NCI-H146 (cell line): ENCODE measurements around the gene DCAF4.

Experiments used
- DNase-seq: peaks from one replicate; lab custom pipeline; 2025; lab: John Stamatoyannopoulos, UW

DCAF4 gene

GRCh38 chr14:72894623-72895378, 31.5 kb upstream of the DCAF4 start:
- no peak for DNase-seq

GRCh38 chr14:72898448-72898847, 27.8 kb upstream of the DCAF4 start:
- no peak for DNase-seq

GRCh38 chr14:72901361-72901760, 24.9 kb upstream of the DCAF4 start:
- DNase-seq = no peak

GRCh38 chr14:72902801-72903530, 23.3 kb upstream of the DCAF4 start:
- DNase-seq = no peak

- DNase-seq = no peak
These were observed 22.5 kb upstream of the DCAF4 start for GRCh38 chr14:72903716-72904115.

- no peak for DNase-seq
These were observed 22.0 kb upstream of the DCAF4 start for GRCh38 chr14:72904218-72904617.

GRCh38 chr14:72904840-72905561, 21.3 kb upstream of the DCAF4 start:
- DNase-seq = no peak

- DNase-seq = no peak
These were observed 19.9 kb upstream of the DCAF4 start for GRCh38 chr14:72906316-72906715.

GRCh38 chr14:72906879-72907278, 19.4 kb upstream of the DCAF4 start:
- DNase-seq = no peak

- DNase-seq = peak; percentile 45
These were observed 18.4 kb upstream of the DCAF4 start for GRCh38 chr14:72907886-72908285.

GRCh38 chr14:72909163-72909562, 17.1 kb upstream of the DCAF4 start:
- DNase-seq = no peak

GRCh38 chr14:72913809-72914208, 12.5 kb upstream of the DCAF4 start:
- no peak for DNase-seq

GRCh38 chr14:72916174-72916573, 10.1 kb upstream of the DCAF4 start:
- DNase-seq = no peak

- DNase-seq = no peak
These were observed 9.0 kb upstream of the DCAF4 start for GRCh38 chr14:72917094-72917802.

- DNase-seq = no peak
These were observed 6.3 kb upstream of the DCAF4 start for GRCh38 chr14:72920008-72920407.

GRCh38 chr14:72921396-72921795, 4.9 kb upstream of the DCAF4 start:
- no peak for DNase-seq

GRCh38 chr14:72924337-72924736, 1.9 kb upstream of the DCAF4 start:
- no peak for DNase-seq

GRCh38 chr14:72925171-72925759, 999 bp upstream of the DCAF4 start:
- no peak for DNase-seq

- no peak for DNase-seq
These were observed 411 bp upstream of the DCAF4 start for GRCh38 chr14:72925815-72926291.

- DNase-seq = no peak
These were observed 2.6 kb downstream of the DCAF4 start for GRCh38 chr14:72928872-72929271.

GRCh38 chr14:72929316-72930080, 3.2 kb downstream of the DCAF4 start:
- no peak for DNase-seq
